AG09309 (cell line): Measurements from ENCODE around the gene KIF2C.
"Not testable (repeated sequence)": the region's sequence is repeated elsewhere in the genome, so short reads cannot be mapped to it uniquely, and the experiment has no call there.

Experiments
- DNase-seq: peaks from one replicate; pipeline ENCODE4 v3.0.0-alpha.2; 2010; ENCODE audit warnings: low read depth
- H3K4me3 ChIP-seq: 2 replicates; pipeline ENCODE4 v1.5.1; 2011; ENCODE audit warnings: mild to moderate bottlenecking, low read depth, low read length, moderate library complexity; ENCODE audit not compliant: control insufficient read depth
- TF ChIP-seq, protein P1 (sequence below): IDR thresholded peaks from 2 replicates; pipeline ENCODE4 v1.5.1; 2011; ENCODE audit warnings: mild to moderate bottlenecking, low read depth, low read length, inconsistent platforms; ENCODE audit not compliant: insufficient read depth, control insufficient read depth; ENCODE audit errors: missing control alignments

Gene KIF2C

DNA sequence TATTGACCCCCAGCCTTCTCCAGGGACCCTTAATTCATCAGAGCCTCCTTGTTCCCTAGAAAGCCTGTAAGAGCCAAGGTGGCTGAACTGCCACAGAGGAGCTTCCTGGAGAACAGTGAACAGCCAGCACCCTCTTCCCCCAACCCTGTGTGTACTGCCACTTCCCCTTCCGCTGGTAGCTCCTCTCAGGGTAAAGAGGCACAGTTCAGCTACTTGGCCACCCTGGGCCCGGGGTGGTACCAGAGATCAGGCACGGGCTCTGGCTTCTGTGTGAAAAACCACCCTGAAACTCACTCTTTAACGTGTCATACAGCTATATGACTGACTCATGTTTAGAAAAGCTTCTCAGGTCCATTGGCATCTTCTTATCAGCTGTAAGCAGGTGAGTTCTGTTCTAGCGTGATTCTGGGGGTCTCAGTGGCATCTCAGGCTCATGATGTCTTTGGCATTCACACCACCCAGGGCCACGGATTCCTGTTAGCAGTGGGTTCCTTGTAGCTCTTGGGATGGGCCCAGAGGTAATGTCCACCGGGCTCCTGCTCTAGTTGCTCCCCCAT, 42.8 kb upstream of the KIF2C start:
- H3K4me3 ChIP-seq: no peak overlapping the region
- no peak for DNase-seq
- TF ChIP-seq, protein P1, sequence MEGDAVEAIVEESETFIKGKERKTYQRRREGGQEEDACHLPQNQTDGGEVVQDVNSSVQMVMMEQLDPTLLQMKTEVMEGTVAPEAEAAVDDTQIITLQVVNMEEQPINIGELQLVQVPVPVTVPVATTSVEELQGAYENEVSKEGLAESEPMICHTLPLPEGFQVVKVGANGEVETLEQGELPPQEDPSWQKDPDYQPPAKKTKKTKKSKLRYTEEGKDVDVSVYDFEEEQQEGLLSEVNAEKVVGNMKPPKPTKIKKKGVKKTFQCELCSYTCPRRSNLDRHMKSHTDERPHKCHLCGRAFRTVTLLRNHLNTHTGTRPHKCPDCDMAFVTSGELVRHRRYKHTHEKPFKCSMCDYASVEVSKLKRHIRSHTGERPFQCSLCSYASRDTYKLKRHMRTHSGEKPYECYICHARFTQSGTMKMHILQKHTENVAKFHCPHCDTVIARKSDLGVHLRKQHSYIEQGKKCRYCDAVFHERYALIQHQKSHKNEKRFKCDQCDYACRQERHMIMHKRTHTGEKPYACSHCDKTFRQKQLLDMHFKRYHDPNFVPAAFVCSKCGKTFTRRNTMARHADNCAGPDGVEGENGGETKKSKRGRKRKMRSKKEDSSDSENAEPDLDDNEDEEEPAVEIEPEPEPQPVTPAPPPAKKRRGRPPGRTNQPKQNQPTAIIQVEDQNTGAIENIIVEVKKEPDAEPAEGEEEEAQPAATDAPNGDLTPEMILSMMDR: no peak

DNA sequence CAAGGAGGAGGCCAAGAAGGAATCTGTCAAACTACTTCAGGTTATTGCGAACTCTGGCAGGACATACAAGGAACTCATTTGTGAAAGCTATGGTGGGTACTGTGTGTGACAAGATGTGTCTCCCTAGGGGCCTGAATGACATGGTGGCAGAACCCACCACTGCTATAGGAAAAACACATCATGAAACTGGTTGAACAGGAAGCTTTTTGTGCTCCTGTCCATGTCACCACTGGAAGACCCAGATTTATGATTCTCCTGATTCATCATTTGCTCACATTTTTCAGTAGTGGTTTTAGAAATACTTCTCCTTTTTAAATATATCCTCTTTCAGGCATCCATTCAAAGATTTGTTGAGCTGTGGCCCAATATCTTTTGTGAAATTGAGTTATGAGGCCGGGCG, 41.5 kb upstream of the KIF2C start:
- no peak for DNase-seq
- no peak overlapping the region for H3K4me3 ChIP-seq
- TF ChIP-seq, protein P1: no peak

DNA sequence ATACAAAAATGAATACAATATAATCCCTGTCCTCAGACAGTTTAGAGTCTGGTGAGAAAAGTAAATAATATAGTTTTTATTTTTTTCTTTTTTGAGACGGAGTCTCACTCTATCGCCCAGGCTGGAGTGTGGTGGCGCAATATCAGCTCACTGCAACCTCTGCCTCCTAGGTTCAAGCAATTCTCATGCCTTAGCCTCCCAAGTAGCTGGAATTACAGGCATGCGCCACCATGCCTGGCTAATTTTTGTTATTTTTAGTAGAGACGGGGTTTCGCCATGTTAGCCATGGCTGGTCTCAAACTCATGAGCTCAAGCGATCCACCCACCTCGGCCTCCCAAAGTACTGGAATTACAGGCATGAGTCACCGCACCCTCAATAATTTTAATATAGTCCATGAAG, 40.3 kb upstream of the KIF2C start:
- not testable (repeated sequence) for DNase-seq

DNA sequence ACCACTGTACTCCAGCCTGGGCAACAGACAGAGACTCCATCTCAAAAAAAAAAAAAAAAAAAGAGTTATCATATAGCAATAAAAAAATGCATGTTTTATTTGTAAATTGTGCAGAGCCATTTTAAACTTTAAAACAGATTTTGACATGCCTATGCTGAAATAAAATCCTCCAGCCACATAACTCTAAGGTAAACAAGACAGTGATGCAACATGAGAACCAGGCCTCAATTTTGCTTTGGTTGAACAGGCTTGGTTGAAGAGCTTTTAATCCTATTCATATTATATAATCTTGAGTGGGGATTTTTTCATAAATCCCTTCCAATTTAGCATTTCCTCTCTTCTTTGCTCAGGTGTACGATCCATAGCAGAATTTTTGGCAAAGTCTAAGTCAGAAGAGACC, 39.1 kb upstream of the KIF2C start:
- no peak for DNase-seq

More for the DNA sequence above, 40.3 kb upstream of the KIF2C start:
- H3K4me3 ChIP-seq: not testable (repeated sequence)

DNA sequence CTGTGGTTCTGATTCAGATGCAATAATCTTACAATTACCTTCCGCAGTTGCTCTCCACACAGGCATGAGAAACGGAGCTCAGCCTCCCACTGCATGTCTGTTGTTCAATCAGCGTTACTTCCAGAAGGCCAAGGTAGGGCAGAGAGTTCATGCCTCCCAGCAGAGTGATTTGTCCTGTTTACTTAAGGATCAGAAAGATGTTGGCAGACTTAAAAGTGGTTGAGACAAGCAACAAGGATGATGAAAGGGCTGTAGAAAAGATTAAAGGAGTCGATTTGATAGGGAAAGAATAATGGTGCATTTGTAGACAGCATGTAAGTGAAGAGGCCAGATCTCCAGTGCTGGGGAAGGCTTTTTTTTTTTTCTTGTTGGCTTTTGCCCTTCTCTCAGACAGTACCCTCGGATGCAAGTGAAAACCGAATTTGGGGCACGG, 38.5 kb upstream of the KIF2C start:
- H3K4me3 ChIP-seq: no peak overlapping the region
- TF ChIP-seq, protein P1: no peak
- DNase-seq: no peak

More for the DNA sequence above, 39.1 kb upstream of the KIF2C start:
- no peak overlapping the region for H3K4me3 ChIP-seq
- TF ChIP-seq, protein P1: no peak

DNA sequence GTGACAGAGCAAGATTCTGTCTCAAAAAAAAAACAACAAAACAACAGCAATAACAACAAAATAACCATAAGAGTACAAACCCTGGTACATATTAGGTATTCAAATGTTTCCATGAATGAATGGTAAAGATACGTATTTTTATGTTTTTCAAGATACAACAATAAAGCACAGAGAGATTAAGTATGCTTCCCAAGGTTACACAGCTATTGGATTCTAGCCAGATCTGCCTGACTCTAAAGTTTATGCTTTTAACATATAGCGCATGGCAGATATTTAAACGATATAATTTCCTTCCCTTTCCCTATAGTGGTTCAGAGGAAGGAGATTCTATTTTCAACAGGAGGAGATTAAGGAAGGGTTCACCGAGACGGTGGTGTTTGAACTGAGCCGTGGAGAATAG, 34.2 kb upstream of the KIF2C start:
- no peak overlapping the region for H3K4me3 ChIP-seq
- TF ChIP-seq, protein P1: no peak
- DNase-seq: no peak

DNA sequence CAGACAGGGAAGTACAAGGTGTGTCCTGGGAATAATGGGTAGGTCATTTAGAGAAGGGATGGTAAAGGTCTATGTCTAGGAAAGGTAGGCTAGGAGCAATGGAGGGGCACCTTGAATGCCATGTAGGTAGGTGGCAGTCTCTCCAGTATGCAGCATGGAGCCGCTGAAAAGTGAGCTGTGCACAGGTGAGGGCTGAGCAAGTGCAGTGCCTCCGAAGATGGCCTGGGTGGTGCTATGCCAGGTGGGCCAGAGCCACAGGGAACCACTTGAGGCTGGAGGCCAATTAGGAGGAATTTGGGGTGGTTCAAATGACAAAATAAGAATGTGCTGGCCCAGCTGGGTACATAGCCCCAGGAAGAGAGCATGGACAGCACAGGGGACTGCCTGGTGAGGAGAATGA, 33.7 kb upstream of the KIF2C start:
- no peak overlapping the region for H3K4me3 ChIP-seq
- TF ChIP-seq, protein P1: no peak
- no peak for DNase-seq
